Endothelial cell (in vitro differentiated cells): Measurements from ENCODE around the gene ECI2. TPM values are rescaled to one million over a fixed set of nuclear protein-coding genes. Genes with fewer than 3 reads are reported as not detected.

Source experiments
- DNase-seq: peaks from one replicate; pipeline ENCODE4 v3.0.0; 2021; ENCODE audit warnings: low spot score
- H3K27ac Mint-ChIP-seq: one replicate; pipeline ENCODE4 v1.8.0; 2021; ENCODE audit warnings: mixed read lengths, inconsistent platforms; ENCODE audit not compliant: unreplicated experiment
- H3K27me3 Mint-ChIP-seq: one replicate; pipeline ENCODE4 v1.8.0; 2021; ENCODE audit warnings: mild to moderate bottlenecking, moderate library complexity, mixed read lengths, inconsistent platforms; ENCODE audit not compliant: unreplicated experiment
- H3K36me3 Mint-ChIP-seq: one replicate; pipeline ENCODE4 v1.8.0; 2021; ENCODE audit warnings: mild to moderate bottlenecking, low read depth, mixed read lengths, inconsistent platforms; ENCODE audit not compliant: unreplicated experiment
- H3K4me1 Mint-ChIP-seq: one replicate; pipeline ENCODE4 v1.8.0; 2021; ENCODE audit warnings: mild to moderate bottlenecking, mixed read lengths, inconsistent platforms; ENCODE audit not compliant: unreplicated experiment
- H3K4me3 Mint-ChIP-seq: one replicate; pipeline ENCODE4 v1.8.0; 2021; ENCODE audit warnings: mild to moderate bottlenecking, mixed read lengths, inconsistent platforms; ENCODE audit not compliant: unreplicated experiment
- H3K9me3 Mint-ChIP-seq: one replicate; pipeline ENCODE4 v1.8.0; 2021; ENCODE audit warnings: mixed read lengths, inconsistent platforms; ENCODE audit not compliant: unreplicated experiment
- total RNA-seq: library from RNA; stranded (reverse); fragmentation: NEBNext Ultra II Directional; extraction: Animal tissue kit (Norgen Biotek cat#: 25700); gene quantifications from one replicate; pipeline ENCODE4 v1.2.1, GENCODE V29; 2021; ENCODE audit not compliant: unreplicated experiment
- TF ChIP-seq, protein P1 (sequence below): fragments of 200-600 bp; sonication (generic); IDR thresholded peaks from one replicate; pipeline ENCODE4 v1.5.0; 2021; ENCODE audit warnings: antibody characterized with exemption; ENCODE audit not compliant: unreplicated experiment

The ECI2 gene
- total RNA-seq, 1 donor from 2014 or later: 66.3 TPM

DNA sequence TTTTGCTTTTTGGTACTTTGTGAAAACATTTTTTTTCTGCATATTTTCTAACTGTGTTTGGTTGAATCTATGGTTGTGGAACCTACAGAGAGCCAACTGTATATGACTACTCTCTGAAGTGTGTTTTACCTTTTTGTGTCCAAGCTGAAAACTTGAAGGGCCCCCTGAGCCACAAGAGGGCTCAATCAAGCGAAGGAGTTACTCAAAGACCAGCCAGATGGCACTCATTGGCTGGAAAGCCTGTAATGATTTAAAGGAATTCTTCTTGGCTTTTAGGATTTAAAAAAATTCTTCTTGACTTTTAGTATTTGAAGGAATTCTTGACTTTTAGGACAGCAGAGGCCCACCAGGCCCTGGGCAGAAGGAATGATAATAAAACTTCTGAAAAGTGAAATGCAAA lies 27.0 kb upstream of the ECI2 start:
- Mint-ChIP-seq H3K4me1 (no peaks in the 10 kb centered on the region), H3K27me3 (no peaks in the 10 kb centered on the region), H3K36me3 (peaks cover 10% of the 10 kb centered on the region), H3K9me3 (no peaks in the 10 kb centered on the region), H3K4me3 (no peak overlapping the region), H3K27ac (no peak overlapping the region)
- no peak for DNase-seq
- TF ChIP-seq, protein P1, sequence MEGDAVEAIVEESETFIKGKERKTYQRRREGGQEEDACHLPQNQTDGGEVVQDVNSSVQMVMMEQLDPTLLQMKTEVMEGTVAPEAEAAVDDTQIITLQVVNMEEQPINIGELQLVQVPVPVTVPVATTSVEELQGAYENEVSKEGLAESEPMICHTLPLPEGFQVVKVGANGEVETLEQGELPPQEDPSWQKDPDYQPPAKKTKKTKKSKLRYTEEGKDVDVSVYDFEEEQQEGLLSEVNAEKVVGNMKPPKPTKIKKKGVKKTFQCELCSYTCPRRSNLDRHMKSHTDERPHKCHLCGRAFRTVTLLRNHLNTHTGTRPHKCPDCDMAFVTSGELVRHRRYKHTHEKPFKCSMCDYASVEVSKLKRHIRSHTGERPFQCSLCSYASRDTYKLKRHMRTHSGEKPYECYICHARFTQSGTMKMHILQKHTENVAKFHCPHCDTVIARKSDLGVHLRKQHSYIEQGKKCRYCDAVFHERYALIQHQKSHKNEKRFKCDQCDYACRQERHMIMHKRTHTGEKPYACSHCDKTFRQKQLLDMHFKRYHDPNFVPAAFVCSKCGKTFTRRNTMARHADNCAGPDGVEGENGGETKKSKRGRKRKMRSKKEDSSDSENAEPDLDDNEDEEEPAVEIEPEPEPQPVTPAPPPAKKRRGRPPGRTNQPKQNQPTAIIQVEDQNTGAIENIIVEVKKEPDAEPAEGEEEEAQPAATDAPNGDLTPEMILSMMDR: no peak

DNA sequence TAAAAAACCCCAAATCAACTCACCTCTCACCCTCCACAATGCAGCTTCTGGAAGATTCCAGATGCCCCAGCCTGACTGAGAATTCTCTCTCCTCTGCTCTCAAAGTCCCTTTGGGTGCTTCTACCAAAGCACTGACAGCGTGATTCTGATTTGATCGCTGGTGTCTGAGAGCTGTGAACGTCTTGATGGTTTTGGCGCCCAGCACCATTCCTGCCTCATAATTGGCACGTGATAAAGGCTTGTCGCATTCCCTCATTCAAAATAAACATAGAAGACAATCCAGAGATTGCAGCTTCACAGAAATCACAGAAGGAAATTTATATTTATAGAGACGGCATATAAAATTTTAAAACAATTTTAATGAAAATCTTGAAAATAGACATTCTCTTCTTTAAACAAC lies 24.1 kb upstream of the ECI2 start:
- Mint-ChIP-seq H3K4me3 (no peak overlapping the region), H3K27me3 (no peaks in the 10 kb centered on the region), H3K4me1 (no peaks in the 10 kb centered on the region), H3K27ac (no peak overlapping the region), H3K36me3 (peaks cover 5% of the 10 kb centered on the region), H3K9me3 (no peaks in the 10 kb centered on the region)
- DNase-seq: no peak
- TF ChIP-seq, protein P1: no peak

DNA sequence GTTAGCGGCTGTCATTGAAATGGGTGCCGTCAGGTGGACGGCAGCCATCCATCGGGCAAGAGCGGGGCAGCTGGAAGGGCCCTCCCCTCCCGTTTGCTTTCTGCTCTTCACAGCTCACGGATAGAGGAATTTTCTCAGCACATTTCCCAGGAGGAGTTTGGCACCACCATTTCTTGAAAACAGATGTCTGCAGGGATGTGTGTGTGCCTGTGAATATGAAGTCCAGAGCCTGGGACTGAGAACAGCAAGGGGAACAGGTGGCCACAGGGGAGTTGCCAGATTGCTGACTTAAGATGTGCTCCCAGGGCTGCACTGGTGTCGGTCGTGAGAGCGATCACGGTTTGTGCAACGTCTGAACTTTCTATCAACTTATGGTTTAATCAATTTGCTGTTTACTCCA lies 22.1 kb upstream of the ECI2 start:
- Mint-ChIP-seq H3K4me1 (peaks cover 1% of the 10 kb centered on the region), H3K36me3 (peaks cover 5% of the 10 kb centered on the region), H3K27ac (no peak overlapping the region), H3K27me3 (no peaks in the 10 kb centered on the region), H3K9me3 (no peaks in the 10 kb centered on the region), H3K4me3 (no peak overlapping the region)
- TF ChIP-seq, protein P1: no peak
- no peak for DNase-seq

DNA sequence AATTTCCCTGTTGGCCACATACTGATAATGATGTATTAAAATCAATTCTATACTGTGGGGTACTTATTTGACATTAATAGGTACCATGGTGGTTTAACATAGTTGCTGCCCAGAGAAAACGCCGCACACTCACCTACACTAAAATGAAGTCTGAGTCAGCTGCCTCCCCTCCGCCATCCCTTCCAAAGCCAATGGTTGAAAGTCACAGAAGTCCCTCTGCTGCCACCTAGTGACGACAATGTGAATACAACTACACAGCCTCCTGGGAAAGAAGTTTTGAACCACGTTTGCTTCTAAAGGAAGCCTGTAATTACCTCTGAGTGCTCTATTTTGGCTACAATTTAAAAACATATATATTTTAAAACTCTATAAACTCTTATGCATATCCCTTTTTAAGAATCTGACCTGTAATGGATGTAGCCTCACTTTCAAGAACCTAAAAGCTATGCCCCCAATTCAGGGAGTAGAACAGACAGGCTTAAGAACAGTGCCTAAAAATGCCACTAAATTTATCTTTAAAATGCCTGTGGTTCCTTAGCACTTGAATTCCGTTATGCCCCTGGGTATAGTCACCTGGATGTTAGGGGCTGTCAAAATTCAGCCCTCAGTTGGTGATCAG lies 20.6 kb upstream of the ECI2 start:
- H3K27me3 Mint-ChIP-seq: no peaks in the 10 kb centered on the region
- no peaks in the 10 kb centered on the region for H3K9me3 Mint-ChIP-seq
- no peak overlapping the region for H3K27ac Mint-ChIP-seq
- H3K36me3 Mint-ChIP-seq: peaks cover 5% of the 10 kb centered on the region
- peak; percentile 78 for DNase-seq
- TF ChIP-seq, protein P1: peak; percentile 87
- no peak overlapping the region for H3K4me3 Mint-ChIP-seq
- peaks cover 9% of the 10 kb centered on the region for H3K4me1 Mint-ChIP-seq

DNA sequence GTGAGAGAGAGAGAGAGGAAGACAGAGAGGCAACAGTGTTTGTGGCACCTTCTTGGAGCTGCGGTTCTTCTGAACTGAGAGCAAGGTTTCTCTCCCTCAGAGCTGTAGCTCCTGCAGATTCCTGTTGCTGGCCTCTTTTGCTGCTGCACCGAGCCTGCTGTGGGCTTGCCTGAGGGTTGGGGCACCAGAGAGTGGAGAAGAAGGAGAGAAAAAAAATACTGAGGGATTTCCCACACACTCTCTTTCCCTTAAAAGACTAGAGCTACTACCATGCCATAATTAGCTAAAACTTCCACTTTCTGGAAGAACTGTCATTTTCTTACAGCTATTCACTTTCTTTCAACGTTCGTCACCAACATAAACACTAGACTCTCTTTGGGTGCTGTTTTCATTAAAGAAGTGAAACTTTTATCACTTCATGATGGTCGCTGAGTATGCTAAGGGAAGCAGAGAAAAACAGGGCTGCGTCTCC lies 18.2 kb upstream of the ECI2 start:
- Mint-ChIP-seq H3K27ac (no peak overlapping the region), H3K4me1 (peaks cover 9% of the 10 kb centered on the region), H3K4me3 (no peak overlapping the region), H3K27me3 (peaks cover 1% of the 10 kb centered on the region), H3K9me3 (no peaks in the 10 kb centered on the region), H3K36me3 (no peaks in the 10 kb centered on the region)
- TF ChIP-seq, protein P1: no peak
- no peak for DNase-seq
